Measurements from ENCODE around the gene GAS2L2. TPM values are rescaled to one million over a fixed set of nuclear protein-coding genes. Genes with fewer than 3 reads are reported as not detected.

The GAS2L2 gene
- total and polyA plus RNA-seq, 4 donors: not detected

DNA sequence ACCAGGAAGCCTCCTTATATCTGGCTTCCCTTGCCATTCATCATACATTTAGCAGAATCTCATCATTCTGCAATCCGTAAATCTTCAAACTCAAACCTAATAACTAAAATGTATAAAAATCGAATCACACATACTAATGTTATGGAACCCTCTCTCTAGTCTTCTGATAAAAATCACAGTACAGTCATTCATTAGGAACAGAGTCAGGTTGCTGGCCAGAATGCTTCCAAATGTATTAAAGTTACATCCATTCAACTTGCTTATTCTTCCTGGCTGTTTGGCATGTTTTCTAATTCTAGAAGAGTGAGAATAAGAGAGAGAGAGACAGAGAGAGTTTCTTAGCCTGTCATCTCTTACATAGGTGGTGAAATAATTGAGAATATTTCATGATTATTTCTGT is 38.1 kb downstream of the GAS2L2 start:
- DNase-seq (ENCODE audit: low spot score): no peak
- Histone ChIP-seq H3K27ac (ENCODE audit: low read depth in 1 of 2, low read length in 2 of 2) (no peak overlapping the region), H3K9me3 (ENCODE audit: control insufficient read depth in 4 of 4, low read length in 3 of 4) (no peaks in the 10 kb centered on the region), H3K36me3 (ENCODE audit: control insufficient read depth in 4 of 4, insufficient read depth in 3 of 4, low read depth in 1 of 4, low read length in 3 of 4) (peaks cover 0 to 4% (median 2%) of the 10 kb centered on the region in 4 donors), H3K4me1 (ENCODE audit: control insufficient read depth in 4 of 4, insufficient read depth in 4 of 4, low read length in 3 of 4) (peaks cover 0 to 35% (median 29%) of the 10 kb centered on the region in 4 donors), H3K9ac (ENCODE audit: low read depth in 1 of 2, low read length in 2 of 2) (no peak overlapping the region), H3K4me3 (ENCODE audit: low read depth in 1 of 3, low read length in 3 of 3) (no peak overlapping the region), H3K27me3 (ENCODE audit: control insufficient read depth in 4 of 4, insufficient read depth in 4 of 4, low read length in 3 of 4) (no peaks in the 10 kb centered on the region)
- 95% methylated on average over 2 of the region's 2 CpGs for WGBS
- TF ChIP-seq HNF4G (IDR thresholded peaks at IDR 0.05) (no peak), EGR1 (IDR thresholded peaks at IDR 0.05; ENCODE audit: low read depth in 2 of 2) (no peak), GABPA (IDR thresholded peaks at IDR 0.05 in 1 of 2, conservative IDR thresholded peaks at IDR 0.05 in 1 of 2) (no peak), RXRA (IDR thresholded peaks at IDR 0.05) (no peak), NR2F2 (IDR thresholded peaks at IDR 0.05) (no peak), RAD21 (IDR thresholded peaks at IDR 0.05) (no peak)
- TF ChIP-seq, protein P1, sequence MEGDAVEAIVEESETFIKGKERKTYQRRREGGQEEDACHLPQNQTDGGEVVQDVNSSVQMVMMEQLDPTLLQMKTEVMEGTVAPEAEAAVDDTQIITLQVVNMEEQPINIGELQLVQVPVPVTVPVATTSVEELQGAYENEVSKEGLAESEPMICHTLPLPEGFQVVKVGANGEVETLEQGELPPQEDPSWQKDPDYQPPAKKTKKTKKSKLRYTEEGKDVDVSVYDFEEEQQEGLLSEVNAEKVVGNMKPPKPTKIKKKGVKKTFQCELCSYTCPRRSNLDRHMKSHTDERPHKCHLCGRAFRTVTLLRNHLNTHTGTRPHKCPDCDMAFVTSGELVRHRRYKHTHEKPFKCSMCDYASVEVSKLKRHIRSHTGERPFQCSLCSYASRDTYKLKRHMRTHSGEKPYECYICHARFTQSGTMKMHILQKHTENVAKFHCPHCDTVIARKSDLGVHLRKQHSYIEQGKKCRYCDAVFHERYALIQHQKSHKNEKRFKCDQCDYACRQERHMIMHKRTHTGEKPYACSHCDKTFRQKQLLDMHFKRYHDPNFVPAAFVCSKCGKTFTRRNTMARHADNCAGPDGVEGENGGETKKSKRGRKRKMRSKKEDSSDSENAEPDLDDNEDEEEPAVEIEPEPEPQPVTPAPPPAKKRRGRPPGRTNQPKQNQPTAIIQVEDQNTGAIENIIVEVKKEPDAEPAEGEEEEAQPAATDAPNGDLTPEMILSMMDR (IDR thresholded peaks at IDR 0.05; ENCODE audit: low read depth, low read length, missing input control): no peak
- TF ChIP-seq, protein P2, sequence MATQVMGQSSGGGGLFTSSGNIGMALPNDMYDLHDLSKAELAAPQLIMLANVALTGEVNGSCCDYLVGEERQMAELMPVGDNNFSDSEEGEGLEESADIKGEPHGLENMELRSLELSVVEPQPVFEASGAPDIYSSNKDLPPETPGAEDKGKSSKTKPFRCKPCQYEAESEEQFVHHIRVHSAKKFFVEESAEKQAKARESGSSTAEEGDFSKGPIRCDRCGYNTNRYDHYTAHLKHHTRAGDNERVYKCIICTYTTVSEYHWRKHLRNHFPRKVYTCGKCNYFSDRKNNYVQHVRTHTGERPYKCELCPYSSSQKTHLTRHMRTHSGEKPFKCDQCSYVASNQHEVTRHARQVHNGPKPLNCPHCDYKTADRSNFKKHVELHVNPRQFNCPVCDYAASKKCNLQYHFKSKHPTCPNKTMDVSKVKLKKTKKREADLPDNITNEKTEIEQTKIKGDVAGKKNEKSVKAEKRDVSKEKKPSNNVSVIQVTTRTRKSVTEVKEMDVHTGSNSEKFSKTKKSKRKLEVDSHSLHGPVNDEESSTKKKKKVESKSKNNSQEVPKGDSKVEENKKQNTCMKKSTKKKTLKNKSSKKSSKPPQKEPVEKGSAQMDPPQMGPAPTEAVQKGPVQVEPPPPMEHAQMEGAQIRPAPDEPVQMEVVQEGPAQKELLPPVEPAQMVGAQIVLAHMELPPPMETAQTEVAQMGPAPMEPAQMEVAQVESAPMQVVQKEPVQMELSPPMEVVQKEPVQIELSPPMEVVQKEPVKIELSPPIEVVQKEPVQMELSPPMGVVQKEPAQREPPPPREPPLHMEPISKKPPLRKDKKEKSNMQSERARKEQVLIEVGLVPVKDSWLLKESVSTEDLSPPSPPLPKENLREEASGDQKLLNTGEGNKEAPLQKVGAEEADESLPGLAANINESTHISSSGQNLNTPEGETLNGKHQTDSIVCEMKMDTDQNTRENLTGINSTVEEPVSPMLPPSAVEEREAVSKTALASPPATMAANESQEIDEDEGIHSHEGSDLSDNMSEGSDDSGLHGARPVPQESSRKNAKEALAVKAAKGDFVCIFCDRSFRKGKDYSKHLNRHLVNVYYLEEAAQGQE (IDR thresholded peaks at IDR 0.05): no peak
- TF ChIP-seq, protein P3, sequence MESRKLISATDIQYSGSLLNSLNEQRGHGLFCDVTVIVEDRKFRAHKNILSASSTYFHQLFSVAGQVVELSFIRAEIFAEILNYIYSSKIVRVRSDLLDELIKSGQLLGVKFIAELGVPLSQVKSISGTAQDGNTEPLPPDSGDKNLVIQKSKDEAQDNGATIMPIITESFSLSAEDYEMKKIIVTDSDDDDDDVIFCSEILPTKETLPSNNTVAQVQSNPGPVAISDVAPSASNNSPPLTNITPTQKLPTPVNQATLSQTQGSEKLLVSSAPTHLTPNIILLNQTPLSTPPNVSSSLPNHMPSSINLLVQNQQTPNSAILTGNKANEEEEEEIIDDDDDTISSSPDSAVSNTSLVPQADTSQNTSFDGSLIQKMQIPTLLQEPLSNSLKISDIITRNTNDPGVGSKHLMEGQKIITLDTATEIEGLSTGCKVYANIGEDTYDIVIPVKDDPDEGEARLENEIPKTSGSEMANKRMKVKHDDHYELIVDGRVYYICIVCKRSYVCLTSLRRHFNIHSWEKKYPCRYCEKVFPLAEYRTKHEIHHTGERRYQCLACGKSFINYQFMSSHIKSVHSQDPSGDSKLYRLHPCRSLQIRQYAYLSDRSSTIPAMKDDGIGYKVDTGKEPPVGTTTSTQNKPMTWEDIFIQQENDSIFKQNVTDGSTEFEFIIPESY (IDR thresholded peaks at IDR 0.05): no peak
- TF ChIP-seq, protein P4, sequence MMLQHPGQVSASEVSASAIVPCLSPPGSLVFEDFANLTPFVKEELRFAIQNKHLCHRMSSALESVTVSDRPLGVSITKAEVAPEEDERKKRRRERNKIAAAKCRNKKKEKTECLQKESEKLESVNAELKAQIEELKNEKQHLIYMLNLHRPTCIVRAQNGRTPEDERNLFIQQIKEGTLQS (IDR thresholded peaks at IDR 0.05): no peak

DNA sequence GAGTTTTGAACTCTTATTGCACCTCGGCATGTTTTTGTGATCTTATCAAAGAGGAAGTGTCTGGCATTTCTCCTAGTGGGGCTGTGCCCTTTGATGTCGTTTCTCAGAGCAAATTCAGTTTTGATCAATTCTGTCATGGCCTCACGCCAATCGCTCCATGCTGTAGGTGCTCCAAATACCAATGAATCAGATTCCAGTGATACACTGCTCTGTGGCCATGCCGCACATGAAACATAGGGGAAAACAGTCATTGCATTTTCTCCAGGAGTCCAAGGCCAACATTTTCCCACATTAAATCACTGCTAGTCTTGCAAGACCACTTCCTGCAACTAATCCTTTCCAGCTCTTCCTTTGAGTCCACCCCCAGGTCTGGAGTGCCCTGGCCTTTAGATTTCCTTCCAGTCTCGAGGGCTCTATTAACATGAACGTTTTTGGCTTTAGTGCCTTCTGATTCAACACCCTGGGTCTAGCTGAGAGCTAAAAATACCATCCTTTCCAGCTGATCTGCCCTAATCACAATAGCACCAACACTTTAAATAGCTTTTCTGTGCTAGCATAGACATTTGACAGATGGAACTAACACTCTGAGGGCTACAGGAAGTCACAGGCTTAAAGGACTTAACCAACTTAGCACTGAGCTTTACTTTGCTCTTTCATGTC is 39.8 kb downstream of the GAS2L2 start:
- peaks cover 0 to 6% (median 2%) of the 10 kb centered on the region in 4 donors for H3K36me3 ChIP-seq (ENCODE audit: control insufficient read depth in 4 of 4, insufficient read depth in 3 of 4, low read depth in 1 of 4, low read length in 3 of 4)
- H3K4me3 ChIP-seq (ENCODE audit: low read depth in 1 of 3, low read length in 3 of 3): no peak overlapping the region
- no peaks in the 10 kb centered on the region for H3K9me3 ChIP-seq (ENCODE audit: control insufficient read depth in 4 of 4, low read length in 3 of 4)
- H3K9ac ChIP-seq (ENCODE audit: low read depth in 1 of 2, low read length in 2 of 2): peak overlapping the region in 1 of 2 donors; percentile 17
- H3K27me3 ChIP-seq (ENCODE audit: control insufficient read depth in 4 of 4, insufficient read depth in 4 of 4, low read length in 3 of 4): no peaks in the 10 kb centered on the region
- DNase-seq (ENCODE audit: low spot score): no peak
- H3K27ac ChIP-seq (ENCODE audit: low read depth in 1 of 2, low read length in 2 of 2): peak overlapping the region; percentile 31 to 59
- 14% methylated on average over 7 of the region's 7 CpGs for WGBS
- H3K4me1 ChIP-seq (ENCODE audit: control insufficient read depth in 4 of 4, insufficient read depth in 4 of 4, low read length in 3 of 4): peaks cover 0 to 41% (median 36%) of the 10 kb centered on the region in 4 donors
- TF ChIP-seq NR2F2 (IDR thresholded peaks at IDR 0.05) (peak; percentile 69), EGR1 (IDR thresholded peaks at IDR 0.05; ENCODE audit: low read depth in 2 of 2) (peak in 1 of 2 donors; percentile 54), TAF1 (conservative IDR thresholded peaks at IDR 0.05) (no peak), RXRA (IDR thresholded peaks at IDR 0.05) (peak; percentile 85 to 87), HNF4G (IDR thresholded peaks at IDR 0.05) (peak; percentile 53), YY1 (IDR thresholded peaks at IDR 0.05) (peak; percentile 84), FOXA2 (IDR thresholded peaks at IDR 0.05) (no peak), GABPA (IDR thresholded peaks at IDR 0.05 in 1 of 2, conservative IDR thresholded peaks at IDR 0.05 in 1 of 2) (peak in 1 of 2 donors; percentile 21), JUND (IDR thresholded peaks at IDR 0.05) (peak; percentile 40 to 63), HNF4A (conservative IDR thresholded peaks at IDR 0.05) (peak; percentile 81 to 89), RAD21 (IDR thresholded peaks at IDR 0.05) (peak in 1 of 2 donors; percentile 46), SP1 (IDR thresholded peaks at IDR 0.05) (peak; percentile 80), FOXA1 (IDR thresholded peaks at IDR 0.05) (no peak)
- TF ChIP-seq, protein P4 (IDR thresholded peaks at IDR 0.05): peak; percentile 54
- TF ChIP-seq, protein P2 (IDR thresholded peaks at IDR 0.05): peak; percentile 30
- TF ChIP-seq, protein P5, sequence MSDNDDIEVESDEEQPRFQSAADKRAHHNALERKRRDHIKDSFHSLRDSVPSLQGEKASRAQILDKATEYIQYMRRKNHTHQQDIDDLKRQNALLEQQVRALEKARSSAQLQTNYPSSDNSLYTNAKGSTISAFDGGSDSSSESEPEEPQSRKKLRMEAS (IDR thresholded peaks at IDR 0.05): peak; percentile 46
